Measurements from ENCODE around the gene PIGX. TPM values are rescaled to one million over a fixed set of nuclear protein-coding genes. Genes with fewer than 3 reads are reported as not detected.
"Not testable (repeated sequence)": the region's sequence is repeated elsewhere in the genome, so short reads cannot be mapped to it uniquely, and the experiment has no call there.

Gene PIGX
- total RNA-seq, 1 donor from 2014 or later: 46.6 TPM

- DNase-seq: no peak
These were observed 5.8 kb upstream of the PIGX start for GRCh38 chr3:196706327-196706726.

- DNase-seq: no peak
These were observed 5.4 kb upstream of the PIGX start for GRCh38 chr3:196706731-196707130.

GRCh38 chr3:196707566-196707965 lies 4.6 kb upstream of the PIGX start:
- no peak for DNase-seq

- DNase-seq: no peak
These were observed 3.7 kb upstream of the PIGX start for GRCh38 chr3:196708467-196708866.

- DNase-seq: peak; percentile 80
These were observed 587 bp downstream of the PIGX start for GRCh38 chr3:196712514-196713413.

GRCh38 chr3:196717162-196717561 lies 5.0 kb downstream of the PIGX start:
- not testable (repeated sequence) for DNase-seq

- DNase-seq: no peak
These were observed 8.9 kb downstream of the PIGX start for GRCh38 chr3:196721097-196721496.

GRCh38 chr3:196726788-196727675 lies 14.9 kb downstream of the PIGX start:
- no peak for DNase-seq

GRCh38 chr3:196735751-196736150 lies 23.6 kb downstream of the PIGX start:
- DNase-seq: no peak

GRCh38 chr3:196736670-196737374 lies 24.6 kb downstream of the PIGX start:
- DNase-seq: no peak

- DNase-seq: no peak
These were observed 25.5 kb downstream of the PIGX start for GRCh38 chr3:196737655-196738054.

GRCh38 chr3:196739671-196740480 lies 27.7 kb downstream of the PIGX start, which contains the start of gene PAK2:
TSS of gene PAK2 (plus strand) at chr3:196739857. CDS start at chr3:196782647, 42,790 bp downstream.
- DNase-seq: peak; percentile 93

GRCh38 chr3:196740481-196741248 lies 28.5 kb downstream of the PIGX start:
- peak; percentile 28 for DNase-seq

GRCh38 chr3:196741249-196741889 lies 29.2 kb downstream of the PIGX start:
- no peak for DNase-seq

GRCh38 chr3:196743569-196743968 lies 31.4 kb downstream of the PIGX start:
- not testable (repeated sequence) for DNase-seq

GRCh38 chr3:196749125-196749524 lies 36.9 kb downstream of the PIGX start:
- no peak for DNase-seq

GRCh38 chr3:196753201-196753600 lies 41.0 kb downstream of the PIGX start:
- no peak for DNase-seq

GRCh38 chr3:196754091-196754981 lies 42.2 kb downstream of the PIGX start:
- DNase-seq: no peak

GRCh38 chr3:196756732-196757131 lies 44.6 kb downstream of the PIGX start:
- no peak for DNase-seq
